Measurements from ENCODE around the gene KIF17. TPM values are rescaled to one million over a fixed set of nuclear protein-coding genes. Genes with fewer than 3 reads are reported as not detected.
A peak's percentile ranks its signal among the peaks of the same experiment; 100 is the strongest.

Gene KIF17
- total RNA-seq, 1 experiment from 2014 or later: 5.1 TPM

- Mint-ChIP-seq H3K27me3 (ENCODE audit: low read depth) (peaks cover 70% of the 10 kb centered on the region), H3K27ac (no peak overlapping the region; a peak in 1 of 7 replicates), H3K4me1 (peaks cover 25 to 40% of the 10 kb centered on the region in 2 experiments), H3K9me3 (no peaks in the 10 kb centered on the region; a peak in 1 of 5 replicates), H3K36me3 (ENCODE audit: insufficient read depth in 1 of 3, low read depth in 3 of 3) (no peaks in the 10 kb centered on the region; a peak in 2 of 7 replicates), H3K4me3 (peak overlapping the region; percentile 72 to 86)
- Histone ChIP-seq H3K4me1 (ENCODE audit: insufficient read depth, low read length) (peaks cover 4% of the 10 kb centered on the region; the same call in 1 of the 2 replicates), H2BK5ac (ENCODE audit: insufficient read length, low read length) (no peak overlapping the region), H3K23me2 (ENCODE audit: insufficient read length, low read depth, low read length, poor library complexity, severe bottlenecking) (peaks cover 12% of the 10 kb centered on the region), H4K5ac (ENCODE audit: insufficient read length, low read depth, low read length) (no peak overlapping the region), H2BK15ac (ENCODE audit: low read depth, low read length) (no peak overlapping the region), H3T11ph (ENCODE audit: low read length) (no peak overlapping the region), H3K79me1 (ENCODE audit: insufficient read depth, low read depth, low read length, poor library complexity, severe bottlenecking) (no peaks in the 10 kb centered on the region), H2BK120ac (ENCODE audit: low read depth, low read length, poor library complexity, severe bottlenecking) (no peak overlapping the region), H3K18ac (ENCODE audit: insufficient read length, low read depth, low read length) (no peak overlapping the region), H3K14ac (ENCODE audit: insufficient read depth, low read length) (no peak overlapping the region), H3K27ac (ENCODE audit: insufficient read length, low read depth, low read length) (no peak overlapping the region), H3K79me2 (ENCODE audit: insufficient read depth, low read length) (no peaks in the 10 kb centered on the region), H3K4ac (ENCODE audit: low read depth, low read length) (no peak overlapping the region), H4K91ac (ENCODE audit: insufficient read length, low read depth, low read length) (no peak overlapping the region), H2BK12ac (ENCODE audit: insufficient read length, low read depth, low read length) (no peak overlapping the region), H3K9me3 (ENCODE audit: control insufficient read depth, low read depth, low read length) (no peaks in the 10 kb centered on the region), H3K4me2 (ENCODE audit: insufficient read depth, insufficient read length, low read length) (peak overlapping the region; percentile 87), H4K8ac (replicated peaks; ENCODE audit: insufficient read length, low read depth, low read length) (no peak overlapping the region), H2BK20ac (ENCODE audit: low read depth, low read length, poor library complexity, severe bottlenecking) (no peak overlapping the region), H2AFZ (ENCODE audit: low read length) (no peak overlapping the region), H3K23ac (ENCODE audit: insufficient read length, low read depth, low read length) (no peak overlapping the region), H4K20me1 (ENCODE audit: control insufficient read depth, insufficient read depth, insufficient read length) (no peaks in the 10 kb centered on the region), H3K9ac (ENCODE audit: extremely low read depth, insufficient read length, low read length) (no peak overlapping the region), H2AK5ac (ENCODE audit: insufficient read length, low read length) (no peak overlapping the region), H3K56ac (ENCODE audit: insufficient read length, low read depth, low read length) (no peak overlapping the region), H3K27me3 (ENCODE audit: insufficient read depth, low read length) (peaks cover 8% of the 10 kb centered on the region; the same call in 1 of the 2 replicates)
- WGBS (ENCODE audit: extremely low coverage, insufficient read length, low lambda C conversion rate): no CpG with 5 or more reads among the region's 55 CpGs
- TF ChIP-seq, protein P1, sequence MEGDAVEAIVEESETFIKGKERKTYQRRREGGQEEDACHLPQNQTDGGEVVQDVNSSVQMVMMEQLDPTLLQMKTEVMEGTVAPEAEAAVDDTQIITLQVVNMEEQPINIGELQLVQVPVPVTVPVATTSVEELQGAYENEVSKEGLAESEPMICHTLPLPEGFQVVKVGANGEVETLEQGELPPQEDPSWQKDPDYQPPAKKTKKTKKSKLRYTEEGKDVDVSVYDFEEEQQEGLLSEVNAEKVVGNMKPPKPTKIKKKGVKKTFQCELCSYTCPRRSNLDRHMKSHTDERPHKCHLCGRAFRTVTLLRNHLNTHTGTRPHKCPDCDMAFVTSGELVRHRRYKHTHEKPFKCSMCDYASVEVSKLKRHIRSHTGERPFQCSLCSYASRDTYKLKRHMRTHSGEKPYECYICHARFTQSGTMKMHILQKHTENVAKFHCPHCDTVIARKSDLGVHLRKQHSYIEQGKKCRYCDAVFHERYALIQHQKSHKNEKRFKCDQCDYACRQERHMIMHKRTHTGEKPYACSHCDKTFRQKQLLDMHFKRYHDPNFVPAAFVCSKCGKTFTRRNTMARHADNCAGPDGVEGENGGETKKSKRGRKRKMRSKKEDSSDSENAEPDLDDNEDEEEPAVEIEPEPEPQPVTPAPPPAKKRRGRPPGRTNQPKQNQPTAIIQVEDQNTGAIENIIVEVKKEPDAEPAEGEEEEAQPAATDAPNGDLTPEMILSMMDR (conservative IDR thresholded peaks at IDR 0.05): no peak
- peak; percentile 94 for DNase-seq
Measured at GRCh38 chr1:20732071-20732587, 14.3 kb upstream of the KIF17 start.

Measured in H9 (cell line).